ENCODE results near the gene CPPED1.

CPPED1 gene

DNA sequence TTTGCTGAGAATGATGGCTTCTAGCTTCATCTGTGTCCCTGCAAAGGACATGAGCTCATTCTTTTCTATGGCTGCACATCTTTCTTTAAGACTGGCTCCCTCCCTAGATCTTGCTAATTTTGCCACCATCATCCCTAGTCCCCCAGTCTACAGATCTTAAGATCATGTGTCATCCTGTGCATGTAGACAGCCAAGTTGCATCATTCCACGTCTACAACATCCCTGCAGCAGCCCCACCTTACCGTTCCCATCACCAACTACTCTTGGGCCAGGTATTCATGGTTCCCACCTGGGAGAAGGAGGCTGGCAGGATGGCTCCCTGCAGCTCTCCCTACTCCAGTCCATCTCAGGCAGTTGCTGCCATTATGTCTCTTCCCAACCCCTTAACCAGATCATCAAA, 12.3 kb downstream of the CPPED1 start:
- TF ChIP-seq, protein P1, sequence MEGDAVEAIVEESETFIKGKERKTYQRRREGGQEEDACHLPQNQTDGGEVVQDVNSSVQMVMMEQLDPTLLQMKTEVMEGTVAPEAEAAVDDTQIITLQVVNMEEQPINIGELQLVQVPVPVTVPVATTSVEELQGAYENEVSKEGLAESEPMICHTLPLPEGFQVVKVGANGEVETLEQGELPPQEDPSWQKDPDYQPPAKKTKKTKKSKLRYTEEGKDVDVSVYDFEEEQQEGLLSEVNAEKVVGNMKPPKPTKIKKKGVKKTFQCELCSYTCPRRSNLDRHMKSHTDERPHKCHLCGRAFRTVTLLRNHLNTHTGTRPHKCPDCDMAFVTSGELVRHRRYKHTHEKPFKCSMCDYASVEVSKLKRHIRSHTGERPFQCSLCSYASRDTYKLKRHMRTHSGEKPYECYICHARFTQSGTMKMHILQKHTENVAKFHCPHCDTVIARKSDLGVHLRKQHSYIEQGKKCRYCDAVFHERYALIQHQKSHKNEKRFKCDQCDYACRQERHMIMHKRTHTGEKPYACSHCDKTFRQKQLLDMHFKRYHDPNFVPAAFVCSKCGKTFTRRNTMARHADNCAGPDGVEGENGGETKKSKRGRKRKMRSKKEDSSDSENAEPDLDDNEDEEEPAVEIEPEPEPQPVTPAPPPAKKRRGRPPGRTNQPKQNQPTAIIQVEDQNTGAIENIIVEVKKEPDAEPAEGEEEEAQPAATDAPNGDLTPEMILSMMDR (IDR thresholded peaks at IDR 0.05), result no peak
- TF ChIP-seq ZFX (IDR thresholded peaks at IDR 0.05; ENCODE audit: borderline replicate concordance), result no peak
- no peak overlapping the region for H3K27ac ChIP-seq

DNA sequence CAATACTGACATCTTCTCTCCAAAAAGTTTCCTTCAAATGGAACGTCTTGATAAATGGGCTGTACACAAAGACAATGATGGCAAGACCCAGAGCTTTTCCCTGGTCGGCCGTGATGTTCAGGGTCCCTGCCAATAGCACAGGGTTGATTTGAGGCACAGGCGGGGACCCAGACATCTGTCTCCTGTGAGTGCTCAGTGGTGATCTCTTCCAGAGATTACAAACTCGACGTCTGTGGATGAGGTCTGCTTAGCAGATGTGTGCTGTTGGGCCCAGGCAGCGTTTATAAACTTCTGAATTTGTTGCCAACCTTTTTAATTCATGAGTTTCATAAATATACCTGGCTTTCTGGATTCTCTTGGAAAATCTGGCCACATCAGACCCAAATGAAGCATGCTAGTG, 14.9 kb downstream of the CPPED1 start:
- no peak overlapping the region for H3K27ac ChIP-seq
- TF ChIP-seq ZFX (IDR thresholded peaks at IDR 0.05; ENCODE audit: borderline replicate concordance), result no peak
- TF ChIP-seq, protein P1 (IDR thresholded peaks at IDR 0.05), result no peak

DNA sequence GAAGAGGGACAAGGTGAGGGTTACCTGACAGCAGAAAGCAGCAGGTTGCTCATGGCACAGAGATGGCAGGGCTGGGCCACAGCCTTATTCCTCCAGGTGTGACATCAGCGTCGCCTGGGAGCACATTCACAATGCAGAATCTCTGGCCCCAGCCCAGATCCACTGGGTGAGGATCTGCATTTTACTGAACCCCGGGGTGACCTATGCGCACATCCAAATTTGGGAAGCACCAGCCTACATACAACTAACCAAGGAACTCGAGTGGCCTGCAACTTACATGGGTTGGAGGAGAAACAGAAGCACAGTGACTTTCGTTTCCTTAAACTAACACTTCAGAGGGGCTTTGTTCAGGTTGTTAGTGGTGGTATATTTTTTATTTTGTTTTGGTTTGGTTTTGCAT, 17.6 kb downstream of the CPPED1 start:
- no peak overlapping the region for H3K27ac ChIP-seq
- no peak for TF ChIP-seq ZFX (IDR thresholded peaks at IDR 0.05; ENCODE audit: borderline replicate concordance)
- TF ChIP-seq, protein P1 (IDR thresholded peaks at IDR 0.05), result no peak

DNA sequence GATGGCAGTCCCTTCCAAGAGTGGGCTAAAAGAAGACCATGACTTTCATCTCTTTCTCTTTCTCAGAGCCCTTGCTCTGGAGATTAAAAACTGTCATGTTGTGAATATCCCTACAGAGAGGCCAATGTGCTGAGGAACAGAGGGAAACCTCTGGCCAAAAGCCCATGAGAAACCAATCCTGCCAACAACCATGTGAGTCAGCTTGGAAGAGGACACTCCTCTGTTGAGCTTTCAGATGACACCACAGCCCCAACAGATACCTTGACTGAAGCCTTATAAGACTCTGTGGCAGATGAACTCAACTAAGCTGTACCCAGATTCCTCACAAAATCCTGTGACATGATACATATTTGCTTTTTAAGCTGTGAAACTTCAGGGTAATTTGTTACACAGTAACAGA, 19.6 kb downstream of the CPPED1 start:
- H3K27ac ChIP-seq, result no peak overlapping the region
- no peak for TF ChIP-seq ZFX (IDR thresholded peaks at IDR 0.05; ENCODE audit: borderline replicate concordance)

DNA sequence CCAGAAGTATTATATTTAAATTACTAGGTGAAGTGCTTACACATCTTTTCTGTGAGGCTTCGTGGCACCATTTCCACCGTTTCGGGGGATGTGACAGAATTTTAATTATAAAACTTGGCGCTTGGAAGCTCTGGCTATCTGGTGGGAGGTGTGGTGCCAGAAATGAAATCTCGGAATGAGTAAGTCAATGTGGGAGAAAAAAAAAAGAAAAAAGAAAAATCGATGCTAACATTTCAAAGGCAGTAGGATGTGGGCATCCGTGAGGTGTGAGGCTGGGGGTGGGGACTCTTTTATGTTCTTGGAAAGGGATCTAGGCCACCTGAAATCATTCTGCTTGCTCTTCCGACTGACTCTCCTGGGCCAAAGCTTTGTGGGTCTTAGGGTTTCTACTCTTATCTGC, 21.9 kb downstream of the CPPED1 start:
- TF ChIP-seq ZFX (IDR thresholded peaks at IDR 0.05; ENCODE audit: borderline replicate concordance), result no peak
- TF ChIP-seq, protein P1 (IDR thresholded peaks at IDR 0.05), result no peak
- no peak overlapping the region for H3K27ac ChIP-seq

DNA sequence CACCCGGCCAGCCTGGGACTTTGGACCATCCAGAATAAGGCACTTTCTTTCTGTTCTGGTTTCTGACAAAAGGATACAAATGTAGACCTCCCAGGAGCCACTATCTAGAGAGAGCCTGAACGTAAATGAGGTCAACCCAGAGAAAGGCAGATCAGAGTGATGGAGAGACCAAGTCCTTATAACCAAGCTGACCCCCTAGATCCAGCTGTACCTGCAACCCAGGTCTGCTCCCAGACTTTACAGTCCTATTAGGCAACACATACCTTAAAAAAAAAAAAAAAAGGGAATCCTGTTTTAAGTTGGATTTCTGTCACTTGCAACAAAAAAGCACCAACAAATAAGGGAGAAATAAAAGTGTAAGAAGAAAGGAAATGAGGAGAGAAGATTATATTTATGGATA, 23.2 kb downstream of the CPPED1 start:
- TF ChIP-seq, protein P1 (IDR thresholded peaks at IDR 0.05), result no peak
- no peak for TF ChIP-seq ZFX (IDR thresholded peaks at IDR 0.05; ENCODE audit: borderline replicate concordance)
- no peak overlapping the region for H3K27ac ChIP-seq

DNA sequence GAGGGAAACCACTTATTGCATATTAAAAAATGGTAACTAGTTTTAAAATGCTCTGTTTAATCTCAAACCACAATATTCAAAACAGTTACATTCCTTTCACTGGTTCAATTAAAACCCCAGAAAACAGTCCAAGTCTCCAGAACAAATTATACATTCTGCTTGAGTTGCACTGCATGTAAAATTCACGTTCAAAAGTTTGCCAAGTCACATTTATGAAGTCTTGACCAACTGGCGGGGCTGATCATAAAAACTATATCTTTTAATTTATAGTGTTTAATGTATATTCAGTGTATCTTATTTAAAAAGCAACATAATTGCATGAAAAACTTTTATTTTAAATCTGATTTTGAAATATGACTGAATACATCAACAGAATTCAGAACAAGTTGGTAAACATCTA, 25.0 kb downstream of the CPPED1 start:
- no peak overlapping the region for H3K27ac ChIP-seq
- TF ChIP-seq ZFX (IDR thresholded peaks at IDR 0.05; ENCODE audit: borderline replicate concordance), result no peak
- TF ChIP-seq, protein P1 (IDR thresholded peaks at IDR 0.05), result no peak

DNA sequence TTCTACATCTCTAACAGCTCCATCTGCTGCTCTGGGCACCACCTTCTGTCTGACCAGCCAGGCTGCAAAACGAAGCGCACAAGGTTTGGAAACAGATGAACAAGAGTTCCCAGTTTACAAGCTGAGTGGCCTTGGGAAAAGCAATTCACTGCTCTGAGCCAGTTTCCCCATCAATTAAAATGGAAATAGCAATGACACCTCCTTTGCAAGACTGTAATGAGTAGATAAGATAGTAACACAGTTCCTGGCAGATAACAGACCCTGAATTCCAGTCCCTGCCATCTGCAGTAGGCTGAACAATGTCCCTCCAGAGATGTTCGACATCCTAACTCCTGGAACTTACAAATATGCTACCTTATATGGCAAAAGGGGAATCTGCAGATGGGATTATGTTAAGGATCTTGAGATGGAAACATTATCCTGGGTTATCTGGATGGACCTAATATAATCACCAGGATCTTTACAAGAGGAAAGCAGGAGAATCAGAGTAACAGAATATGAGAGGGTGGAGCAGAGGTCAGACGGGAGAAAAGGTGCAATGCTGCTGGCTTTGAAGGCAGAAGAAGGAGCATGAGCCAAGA, 27.9 kb downstream of the CPPED1 start:
- TF ChIP-seq, protein P1 (IDR thresholded peaks at IDR 0.05), result no peak
- TF ChIP-seq ZFX (IDR thresholded peaks at IDR 0.05; ENCODE audit: borderline replicate concordance), result no peak
- no peak overlapping the region for H3K27ac ChIP-seq
